Fibroblast of lung (primary cell): ENCODE data around the gene ELMO1. TPM values are rescaled to one million over a fixed set of nuclear protein-coding genes. Genes with fewer than 3 reads are reported as not detected.

Experiments
- DNase-seq, 2 donors: peaks; one replicate each; pipeline versions ENCODE4 v3.0.0 to v3.0.0-alpha.2; 2010; ENCODE audit warnings: low read depth in 2 of 2
- H2AFZ ChIP-seq: 2 replicates; pipeline ENCODE4 v1.5.1; 2012; ENCODE audit warnings: low read length, control low read depth, inconsistent platforms
- H3K27ac ChIP-seq: 2 replicates; pipeline ENCODE4 v1.5.1; 2011; ENCODE audit warnings: low read length, control low read depth; ENCODE audit not compliant: insufficient read depth
- H3K27me3 ChIP-seq: 2 replicates; pipeline ENCODE4 v1.5.1; 2011; ENCODE audit warnings: mild to moderate bottlenecking, low read length; ENCODE audit not compliant: control insufficient read depth, insufficient read depth
- H3K36me3 ChIP-seq: 2 replicates; pipeline ENCODE4 v1.5.1; 2011; ENCODE audit warnings: low read length; ENCODE audit not compliant: control insufficient read depth, insufficient read depth
- H3K4me1 ChIP-seq: 2 replicates; pipeline ENCODE4 v1.5.1; 2011; ENCODE audit warnings: low read length; ENCODE audit not compliant: control insufficient read depth, insufficient read depth; ENCODE audit errors: extremely low read depth
- H3K4me2 ChIP-seq: 2 replicates; pipeline ENCODE4 v1.5.1; 2011; ENCODE audit warnings: low read length, control low read depth; ENCODE audit not compliant: insufficient read depth; ENCODE audit errors: extremely low read depth
- H3K4me3 ChIP-seq, 4 experiments: fragments of 200-600 bp in 1 of 4; sonication (generic) in 1 of 4; replicated peaks in 1 of 4; 2 replicates each; pipeline ENCODE4 v1.5.1; 2011 to 2016; ENCODE audit warnings: low read length in 4 of 4, low read depth in 3 of 4, mild to moderate bottlenecking in 3 of 4, control low read depth in 2 of 4, inconsistent platforms in 1 of 4, mixed read lengths in 1 of 4; ENCODE audit not compliant: insufficient read depth in 1 of 4; ENCODE audit errors: control extremely low read depth in 1 of 4
- H3K79me2 ChIP-seq: 2 replicates; pipeline ENCODE4 v1.5.1; 2012; ENCODE audit warnings: mild to moderate bottlenecking, low read length, inconsistent platforms; ENCODE audit not compliant: control insufficient read depth, insufficient read depth
- H3K9ac ChIP-seq: 2 replicates; pipeline ENCODE4 v1.5.1; 2011; ENCODE audit warnings: mild to moderate bottlenecking, low read length, control low read depth; ENCODE audit not compliant: insufficient read depth
- H3K9me3 ChIP-seq: 2 replicates; pipeline ENCODE4 v1.5.1; 2012; ENCODE audit warnings: low read depth, low read length; ENCODE audit not compliant: control insufficient read depth, insufficient read depth
- H4K20me1 ChIP-seq: 2 replicates; pipeline ENCODE4 v1.5.1; 2011; ENCODE audit warnings: low read length; ENCODE audit not compliant: control insufficient read depth, insufficient read depth; ENCODE audit errors: extremely low read depth
- CTCF ChIP-seq, 2 donors: IDR thresholded peaks in 1 of 2; conservative IDR thresholded peaks in 1 of 2; 1 replicate in 1 of 2; 2 replicates in 1 of 2; pipeline ENCODE4 v1.5.1; 2011 to 2012; ENCODE audit warnings: low read length in 2 of 2, control low read depth in 1 of 2, inconsistent platforms in 1 of 2, low read depth in 1 of 2, mild to moderate bottlenecking in 1 of 2
- EZH2 ChIP-seq: IDR thresholded peaks from 2 replicates; pipeline ENCODE4 v1.5.1; 2012; ENCODE audit warnings: low read length, control low read depth, mild to moderate bottlenecking; ENCODE audit errors: missing control alignments
- polyA plus RNA-seq, 2 donors: library from polyadenylated mRNA; depleted of rRNA in 1 of 2; stranded (reverse) in 1 of 2; unstranded in 1 of 2; fragments of >200 nt; gene quantifications; 2 replicates each; pipeline ENCODE4 v1.2.1, GENCODE V29; 2011 to 2012; ENCODE audit warnings: missing spikeins in 1 of 2
- total RNA-seq: library from RNA; depleted of rRNA; stranded (reverse); fragments of >200 nt; gene quantifications from 2 replicates; pipeline ENCODE4 v1.2.1, GENCODE V29; 2014

The ELMO1 gene
- total and polyA plus RNA-seq, 2 donors (not counting 1 experiment from before 2014, with no cell fraction given), result 0.50 TPM; not detected in 1

DNA sequence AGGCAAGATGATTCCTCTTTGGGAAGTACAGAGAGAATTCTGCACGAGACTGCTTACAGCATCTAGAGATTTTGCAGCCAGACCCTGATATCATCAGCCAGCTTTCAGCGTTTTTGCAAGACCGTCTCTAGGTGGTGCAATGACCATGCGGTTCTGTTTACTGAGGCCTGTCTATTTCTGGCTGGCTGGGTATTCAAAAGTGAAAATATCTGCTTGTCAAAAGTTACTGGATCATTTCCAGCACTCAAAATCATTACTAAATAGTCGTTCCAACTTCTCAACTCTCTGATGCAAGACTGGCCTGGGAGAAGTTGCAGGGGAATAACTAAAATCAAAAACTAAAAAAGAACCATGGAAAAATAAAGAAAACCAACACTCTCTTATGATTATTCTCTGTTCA is 240.1 kb downstream of the ELMO1 start:
- Histone ChIP-seq H3K4me1 (peaks cover 4% of the 10 kb centered on the region), H3K27ac (no peak overlapping the region), H3K36me3 (no peaks in the 10 kb centered on the region), H3K79me2 (no peaks in the 10 kb centered on the region), H3K9ac (no peak overlapping the region), H3K4me2 (no peak overlapping the region), H3K27me3 (no peaks in the 10 kb centered on the region), H2AFZ (no peak overlapping the region), H3K9me3 (no peaks in the 10 kb centered on the region), H4K20me1 (no peaks in the 10 kb centered on the region), H3K4me3 (no peak overlapping the region)
- TF ChIP-seq EZH2 (no peak), CTCF (conservative IDR thresholded peaks at IDR 0.05 in 1 of 2, IDR thresholded peaks at IDR 0.05 in 1 of 2; ENCODE audit: low read depth in 1 of 2, low read length in 2 of 2) (peak; percentile 43 to 66)
- DNase-seq, result peak; percentile 50 to 99

DNA sequence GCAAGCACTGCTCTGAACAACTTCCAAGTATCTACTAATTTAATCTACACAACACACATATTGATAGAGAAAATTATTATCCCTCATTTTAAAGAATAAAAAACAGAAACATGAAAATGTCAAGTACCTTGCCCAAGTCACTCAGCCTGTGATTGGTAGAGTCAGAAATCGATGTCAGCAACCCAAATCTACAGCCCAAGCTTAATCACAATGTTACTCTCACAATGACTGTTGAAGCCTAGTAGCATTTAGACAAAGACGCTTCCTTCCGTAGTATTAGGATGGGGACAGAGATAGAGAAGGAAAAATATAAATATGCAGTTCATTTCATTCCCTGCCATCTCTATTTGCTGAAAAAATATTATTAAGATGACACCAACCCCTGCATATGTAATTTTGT is 242.5 kb downstream of the ELMO1 start:
- Histone ChIP-seq H3K79me2 (no peaks in the 10 kb centered on the region), H4K20me1 (no peaks in the 10 kb centered on the region), H3K27me3 (no peaks in the 10 kb centered on the region), H3K9ac (no peak overlapping the region), H3K4me3 (no peak overlapping the region), H2AFZ (no peak overlapping the region), H3K4me1 (no peaks in the 10 kb centered on the region), H3K27ac (no peak overlapping the region), H3K36me3 (no peaks in the 10 kb centered on the region), H3K9me3 (no peaks in the 10 kb centered on the region), H3K4me2 (no peak overlapping the region)
- no peak for DNase-seq
- TF ChIP-seq CTCF (conservative IDR thresholded peaks at IDR 0.05 in 1 of 2, IDR thresholded peaks at IDR 0.05 in 1 of 2; ENCODE audit: low read depth in 1 of 2, low read length in 2 of 2) (no peak), EZH2 (no peak)

GRCh38 chr7:37205451-37205850 is 243.2 kb downstream of the ELMO1 start:
- no peaks in the 10 kb centered on the region for H3K9me3 ChIP-seq
- no peak overlapping the region for H3K4me3 ChIP-seq
- H3K36me3 ChIP-seq, result no peaks in the 10 kb centered on the region
- no peaks in the 10 kb centered on the region for H4K20me1 ChIP-seq
- no peak overlapping the region for H3K27ac ChIP-seq
- no peak overlapping the region for H3K4me2 ChIP-seq
- H3K27me3 ChIP-seq, result no peaks in the 10 kb centered on the region
- no peak overlapping the region for H2AFZ ChIP-seq
- no peak for TF ChIP-seq CTCF (conservative IDR thresholded peaks at IDR 0.05 in 1 of 2, IDR thresholded peaks at IDR 0.05 in 1 of 2; ENCODE audit: low read depth in 1 of 2, low read length in 2 of 2)
- no peak for TF ChIP-seq EZH2
- no peaks in the 10 kb centered on the region for H3K79me2 ChIP-seq
- no peak for DNase-seq
- H3K9ac ChIP-seq, result no peak overlapping the region
- H3K4me1 ChIP-seq, result no peaks in the 10 kb centered on the region
